ENCODE data around the gene RIMBP2.
"Not testable (repeated sequence)": the region's sequence is repeated elsewhere in the genome, so short reads cannot be mapped to it uniquely, and the experiment has no call there.

Gene RIMBP2

GRCh38 chr12:130587966-130588365 is 128.1 kb downstream of the RIMBP2 start:
- no peak for TF ChIP-seq CTCF (IDR thresholded peaks at IDR 0.05; ENCODE audit: borderline replicate concordance, insufficient read depth, low read depth, low read length)
- H3K4me3 ChIP-seq (ENCODE audit: low read depth, low read length), result no peak overlapping the region

GRCh38 chr12:130584475-130584874 is 131.6 kb downstream of the RIMBP2 start:
- not testable (repeated sequence) for H3K4me3 ChIP-seq (ENCODE audit: low read depth, low read length)

- TF ChIP-seq CTCF (IDR thresholded peaks at IDR 0.05; ENCODE audit: borderline replicate concordance, insufficient read depth, low read depth, low read length), result no peak
- no peak overlapping the region for H3K4me3 ChIP-seq (ENCODE audit: low read depth, low read length)
These were observed 132.3 kb downstream of the RIMBP2 start for GRCh38 chr12:130583800-130584199.

- no peak overlapping the region for H3K4me3 ChIP-seq (ENCODE audit: low read depth, low read length)
- TF ChIP-seq CTCF (IDR thresholded peaks at IDR 0.05; ENCODE audit: borderline replicate concordance, insufficient read depth, low read depth, low read length), result no peak
These were observed 132.8 kb downstream of the RIMBP2 start for GRCh38 chr12:130583317-130583716.

- no peak overlapping the region for H3K4me3 ChIP-seq (ENCODE audit: low read depth, low read length)
- TF ChIP-seq CTCF (IDR thresholded peaks at IDR 0.05; ENCODE audit: borderline replicate concordance, insufficient read depth, low read depth, low read length), result no peak
These were observed 133.8 kb downstream of the RIMBP2 start for GRCh38 chr12:130582286-130582685.

GRCh38 chr12:130581782-130582181 is 134.3 kb downstream of the RIMBP2 start:
- no peak overlapping the region for H3K4me3 ChIP-seq (ENCODE audit: low read depth, low read length)
- no peak for TF ChIP-seq CTCF (IDR thresholded peaks at IDR 0.05; ENCODE audit: borderline replicate concordance, insufficient read depth, low read depth, low read length)

GRCh38 chr12:130579231-130579630 is 136.9 kb downstream of the RIMBP2 start:
- H3K4me3 ChIP-seq (ENCODE audit: low read depth, low read length), result no peak overlapping the region
- TF ChIP-seq CTCF (IDR thresholded peaks at IDR 0.05; ENCODE audit: borderline replicate concordance, insufficient read depth, low read depth, low read length), result no peak

- TF ChIP-seq CTCF (IDR thresholded peaks at IDR 0.05; ENCODE audit: borderline replicate concordance, insufficient read depth, low read depth, low read length), result no peak
- H3K4me3 ChIP-seq (ENCODE audit: low read depth, low read length), result no peak overlapping the region
These were observed 138.7 kb downstream of the RIMBP2 start for GRCh38 chr12:130577351-130577750.

Data from GM12875 (cell line).